HTR-8/SVneo (cell line): ENCODE results near the gene KLHL6.
"Not testable (repeated sequence)": the region's sequence is repeated elsewhere in the genome, so short reads cannot be mapped to it uniquely, and the experiment has no call there.

ENCODE experiments used
- DNase-seq: peaks from one replicate; pipeline ENCODE4 v3.0.0; 2011; ENCODE audit warnings: low spot score, mixed read lengths; ENCODE audit not compliant: insufficient read length
- FAIRE-seq: peaks from 2 replicates; lab custom pipeline; 2011; peaks lifted over from hg19 to GRCh38; lab: Jason Lieb, UNC

Gene KLHL6

DNA sequence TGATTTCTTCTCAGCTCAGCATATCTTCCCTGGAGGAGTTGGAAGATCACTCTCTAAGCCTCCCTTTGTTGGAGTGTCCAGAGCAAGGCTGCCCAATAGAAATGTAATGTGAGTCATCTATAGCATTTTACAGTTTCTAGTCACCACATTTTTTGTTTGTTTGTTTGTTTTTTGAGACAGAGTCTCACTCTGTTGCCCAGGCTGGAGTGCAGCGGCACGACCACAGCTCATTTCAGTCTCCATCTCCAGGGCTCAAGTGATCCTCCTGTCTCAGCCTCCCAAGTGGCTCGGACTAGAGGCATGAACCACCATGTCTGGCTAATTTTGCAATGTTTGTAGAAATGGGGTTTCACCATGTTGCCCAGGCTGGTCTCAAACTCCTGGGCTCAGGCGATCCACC is 21.3 kb downstream of the KLHL6 start:
- FAIRE-seq = no peak
- DNase-seq = no peak

DNA sequence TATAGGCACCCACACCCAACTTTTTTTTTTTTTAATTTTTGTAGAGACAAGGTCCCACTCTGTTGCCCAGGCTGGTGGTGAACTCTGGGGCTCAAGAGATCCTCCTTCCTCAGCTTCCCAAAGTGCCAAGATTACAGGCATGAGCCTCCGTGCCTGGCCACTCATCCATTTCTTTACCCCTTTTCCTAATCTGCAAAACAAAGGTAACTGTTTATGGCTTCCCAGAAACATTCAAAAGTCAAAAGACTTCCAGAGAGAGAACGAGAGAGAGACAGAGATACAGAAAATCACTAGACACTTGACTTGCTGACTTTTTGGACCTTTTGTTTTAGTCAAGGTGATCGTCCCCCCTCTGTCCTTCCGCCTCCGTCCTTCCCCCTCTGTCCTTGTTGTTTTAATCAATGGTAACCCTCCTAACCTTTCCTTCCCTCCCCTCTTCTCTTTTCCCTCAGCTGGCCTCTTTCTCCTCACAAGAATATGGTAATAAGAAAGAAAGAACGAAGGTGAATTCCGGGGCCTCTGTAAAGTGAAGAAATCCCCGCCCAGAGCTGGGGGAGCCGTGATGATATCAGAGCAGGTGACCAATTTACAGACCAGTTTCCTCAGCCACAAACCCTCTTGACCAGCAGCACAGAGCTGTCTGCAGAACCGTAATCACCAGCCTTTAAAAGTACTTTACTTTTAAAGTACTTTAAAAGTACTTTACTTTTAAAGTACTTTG is 21.9 kb downstream of the KLHL6 start:
- no peak for FAIRE-seq
- no peak for DNase-seq

DNA sequence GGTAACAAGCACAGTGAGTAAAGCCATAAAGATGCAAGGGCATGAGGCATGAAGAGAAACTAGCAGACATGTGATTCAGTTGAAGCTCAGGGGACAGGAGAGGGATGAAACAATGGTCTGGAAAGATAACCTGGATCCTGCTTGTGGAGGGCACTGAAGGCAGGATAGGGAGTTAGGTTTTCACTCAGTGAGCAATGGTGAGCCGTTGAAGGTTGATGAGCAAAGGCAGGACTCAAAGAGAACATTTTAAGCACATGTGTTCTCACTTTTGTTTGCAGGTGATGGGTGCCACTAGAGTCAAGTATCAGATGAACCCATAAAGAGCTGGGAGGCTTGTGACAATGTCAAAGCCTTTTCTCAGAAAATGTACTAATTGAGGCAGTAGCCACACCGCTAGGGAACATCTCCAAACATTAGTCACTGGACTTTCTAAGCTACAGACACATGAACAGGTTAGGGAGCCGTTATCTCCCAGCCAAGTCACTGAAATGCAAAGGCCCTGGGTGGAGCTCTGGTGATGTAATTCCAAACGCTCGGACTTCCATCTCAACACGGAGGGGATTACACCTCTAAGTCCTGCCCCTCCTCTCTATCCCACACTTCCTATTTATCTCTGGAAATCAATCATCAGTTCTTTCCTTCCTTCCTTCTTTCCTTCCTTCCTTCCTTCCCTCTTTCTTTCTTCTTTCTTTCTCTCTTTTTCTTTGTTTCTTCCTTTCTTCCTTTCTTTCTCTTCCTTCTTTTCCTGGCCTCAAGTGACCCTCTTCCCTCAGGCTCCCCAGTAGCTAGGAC is 22.7 kb downstream of the KLHL6 start:
- FAIRE-seq = no peak
- no peak for DNase-seq

DNA sequence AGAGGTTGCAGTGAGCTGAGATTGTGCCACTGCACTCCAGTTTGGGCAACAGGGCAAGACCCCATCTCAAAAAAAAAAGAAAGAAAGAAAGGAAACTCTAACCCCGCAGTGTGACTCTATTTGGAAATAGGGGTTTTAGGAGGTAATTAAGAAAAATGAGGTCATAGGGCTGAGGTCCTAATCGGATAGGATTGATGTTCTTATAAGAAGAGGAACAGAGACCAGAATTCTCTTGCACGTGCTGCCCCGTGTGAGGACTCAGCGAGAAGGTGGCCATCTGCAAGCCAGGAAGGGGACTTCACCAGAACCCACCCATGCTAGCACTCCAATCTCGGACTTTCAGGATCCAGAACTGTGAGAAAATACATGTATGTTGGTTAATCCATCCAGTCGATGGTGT is 25.8 kb downstream of the KLHL6 start:
- FAIRE-seq (no peak), DNase-seq (no peak)

DNA sequence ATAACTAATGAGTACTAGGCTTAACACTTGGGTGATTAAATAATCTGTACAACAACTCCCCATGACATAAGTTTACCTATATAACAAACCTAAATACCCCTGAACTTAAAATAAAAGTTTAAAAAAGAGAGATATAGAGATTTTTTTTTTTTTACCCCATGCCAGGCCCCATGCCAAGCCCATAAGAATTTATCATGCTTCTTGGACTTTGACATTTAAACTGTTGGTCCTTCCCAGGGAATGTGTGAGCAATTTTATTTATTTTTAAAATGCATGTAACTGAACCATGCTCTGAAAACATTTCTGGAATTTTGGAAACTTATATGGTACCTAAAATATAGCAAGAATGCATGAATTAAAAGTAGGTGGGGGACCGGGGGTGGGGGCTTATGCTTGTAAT is 26.3 kb downstream of the KLHL6 start:
- FAIRE-seq (no peak), DNase-seq (no peak)

DNA sequence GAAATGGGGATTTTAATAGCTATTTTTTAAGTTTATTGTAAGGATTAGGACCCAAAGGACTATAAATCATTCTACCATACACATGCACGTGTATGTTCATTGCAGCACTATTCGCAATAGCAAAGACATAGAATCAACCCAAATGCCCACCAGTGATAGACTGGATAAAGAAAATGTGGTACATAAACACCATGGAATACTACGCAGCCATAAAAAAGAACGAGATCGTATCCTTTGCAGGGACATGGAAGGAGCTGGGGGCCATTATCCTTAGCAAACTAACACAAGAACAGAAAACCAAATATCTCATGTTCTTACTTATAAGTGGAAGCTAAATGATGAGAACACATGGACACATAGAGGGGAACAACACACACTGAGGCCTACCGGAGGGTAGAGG is 26.7 kb downstream of the KLHL6 start:
- FAIRE-seq, DNase-seq: not testable (repeated sequence)

DNA sequence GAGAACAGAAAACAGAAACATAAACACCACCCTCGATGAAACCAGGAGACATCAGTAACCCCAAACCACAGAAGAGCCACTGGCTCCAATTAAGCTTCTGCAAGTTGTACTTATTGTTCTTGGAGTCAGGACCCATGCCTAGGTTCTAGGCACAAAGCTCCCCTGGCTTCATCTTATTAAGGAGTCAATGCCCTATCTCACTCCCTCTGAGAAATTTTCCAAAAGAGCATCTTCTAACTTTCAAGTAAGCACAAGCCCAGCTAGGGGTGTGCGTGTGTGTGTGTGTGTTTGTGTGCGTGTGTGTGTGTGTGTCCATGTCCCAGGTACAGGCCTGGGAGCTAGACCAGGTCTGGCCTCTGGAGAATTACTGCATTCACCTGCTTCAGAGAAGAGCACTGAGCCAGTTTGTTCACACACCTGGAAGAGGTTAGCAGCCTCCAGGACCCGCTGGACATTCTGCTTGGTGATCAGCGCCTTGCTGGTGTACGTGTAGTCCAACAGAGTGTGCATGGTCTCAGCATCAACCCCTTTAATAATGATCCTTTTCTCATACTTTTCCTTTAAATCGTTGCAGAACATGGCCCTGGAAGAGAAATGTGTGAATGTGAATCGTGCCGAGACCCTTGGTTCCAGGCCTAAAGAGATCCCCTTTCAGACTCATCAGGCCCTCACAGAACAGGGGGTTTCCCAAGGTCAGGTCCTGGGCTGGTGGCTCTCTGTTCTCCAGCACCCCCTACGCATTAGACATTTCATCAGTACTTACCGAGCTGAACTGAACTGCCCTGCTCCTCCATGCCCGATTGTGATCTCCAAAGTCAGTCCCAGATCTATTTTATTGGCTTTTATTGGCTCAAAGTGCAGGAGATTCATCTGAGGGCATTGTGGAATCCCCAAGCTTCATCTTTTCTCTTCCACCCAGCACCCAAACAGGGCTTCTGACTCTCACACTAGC is 27.8 kb downstream of the KLHL6 start:
- no peak for FAIRE-seq
- no peak for DNase-seq

DNA sequence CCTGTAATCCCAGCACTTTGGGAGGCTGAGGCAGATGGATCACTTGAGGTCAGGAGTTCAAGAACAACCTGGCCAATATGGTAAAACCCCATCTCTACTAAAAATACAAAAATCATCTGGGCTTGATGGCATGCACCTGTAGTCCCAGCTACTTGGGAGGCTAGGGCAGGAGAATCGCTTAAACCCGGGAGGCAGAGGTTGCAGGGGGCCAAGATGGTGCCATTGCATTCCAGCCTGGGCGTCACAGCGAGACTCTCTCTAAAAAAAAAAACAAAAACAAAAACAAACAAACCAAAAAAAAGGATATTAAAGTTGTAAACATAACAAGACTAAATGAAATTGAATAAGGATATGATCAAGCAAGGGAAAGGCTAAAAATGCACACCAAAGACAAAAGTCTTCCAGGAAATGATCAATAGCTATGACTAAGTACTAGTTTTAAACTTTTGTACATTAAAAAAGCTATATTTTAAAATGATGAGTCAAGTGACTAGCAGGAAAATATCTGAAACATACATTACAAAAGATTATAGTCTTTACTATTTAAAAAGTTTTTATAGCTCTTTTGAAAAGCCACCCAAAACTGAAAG is 28.6 kb downstream of the KLHL6 start:
- DNase-seq (no peak), FAIRE-seq (no peak)

DNA sequence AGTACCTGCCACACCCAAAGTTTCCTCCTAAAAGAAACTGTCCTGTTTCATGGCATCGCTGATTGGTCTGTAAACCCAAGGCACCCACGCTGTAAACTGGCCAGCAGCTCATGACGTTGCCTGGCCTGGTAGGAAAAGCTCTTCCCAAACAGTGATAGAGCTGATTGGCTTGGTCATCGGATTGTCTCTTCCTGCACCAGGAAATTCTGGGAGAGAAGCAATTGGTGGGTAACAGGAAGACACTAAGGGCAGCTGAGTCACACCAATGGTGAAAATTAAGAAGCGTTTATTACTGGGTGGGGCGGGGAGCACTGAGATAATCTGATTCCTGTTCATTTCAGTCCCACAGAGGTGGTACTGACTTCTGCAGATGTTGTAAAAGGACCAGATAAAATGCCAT is 31.0 kb downstream of the KLHL6 start:
- FAIRE-seq (no peak), DNase-seq (no peak)

DNA sequence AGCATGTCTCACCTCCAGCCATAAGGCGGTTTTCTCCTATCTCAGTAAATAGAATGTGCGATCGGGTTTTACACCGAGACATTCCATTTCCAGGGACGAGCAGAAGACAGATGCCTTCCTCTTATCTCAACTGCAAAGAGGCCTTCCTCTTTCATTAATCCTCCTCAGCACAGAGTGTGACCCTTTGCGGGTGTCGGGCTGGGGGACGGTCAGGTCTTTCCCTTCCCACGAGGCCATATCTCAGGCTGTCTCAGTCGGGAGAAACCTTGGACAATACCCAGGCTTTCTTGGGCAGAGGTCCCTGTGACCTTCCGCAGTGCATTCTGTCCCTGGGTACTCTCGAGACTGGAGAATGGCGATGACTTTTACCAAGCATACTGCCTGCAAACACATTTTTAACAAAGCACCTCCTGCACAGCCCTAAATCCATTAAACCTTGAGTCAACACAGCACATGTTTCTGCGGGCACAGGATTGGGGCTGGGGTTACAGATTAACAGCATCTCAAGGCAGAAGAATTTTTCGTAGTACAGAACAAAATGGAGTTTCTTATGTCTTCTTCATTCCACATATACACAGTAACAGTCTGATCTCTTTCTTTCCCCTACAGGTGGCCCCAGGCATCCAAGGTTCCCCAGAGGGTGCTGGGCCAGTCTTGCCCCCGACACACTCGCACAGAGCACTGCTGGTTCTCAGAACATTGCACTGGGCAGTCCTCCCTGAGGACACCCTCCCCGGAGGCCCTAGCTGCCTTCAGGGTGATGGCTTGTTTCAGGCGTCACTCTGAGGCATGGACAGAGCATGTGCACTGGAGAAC is 34.6 kb downstream of the KLHL6 start:
- not testable (repeated sequence) for FAIRE-seq, DNase-seq

DNA sequence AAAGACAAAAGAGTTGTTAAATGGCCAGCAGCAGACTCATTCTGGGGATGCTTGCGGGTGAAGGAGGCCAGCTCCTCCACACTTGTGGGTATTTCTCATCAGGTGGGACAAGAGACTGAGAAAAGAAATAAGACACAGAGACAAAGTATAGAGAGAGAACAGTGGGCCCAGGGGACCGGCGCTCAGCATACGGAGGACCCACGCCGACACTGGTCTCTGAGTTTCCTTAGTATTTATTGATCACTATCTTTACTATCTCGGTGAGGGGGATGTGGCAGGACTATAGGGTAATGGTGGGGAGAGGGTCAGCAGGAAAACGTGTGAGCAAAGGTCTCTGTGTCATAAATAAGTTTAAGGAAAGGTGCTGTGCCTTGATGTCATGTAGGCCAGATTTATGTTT is 35.2 kb downstream of the KLHL6 start:
- FAIRE-seq = not testable (repeated sequence)

DNA sequence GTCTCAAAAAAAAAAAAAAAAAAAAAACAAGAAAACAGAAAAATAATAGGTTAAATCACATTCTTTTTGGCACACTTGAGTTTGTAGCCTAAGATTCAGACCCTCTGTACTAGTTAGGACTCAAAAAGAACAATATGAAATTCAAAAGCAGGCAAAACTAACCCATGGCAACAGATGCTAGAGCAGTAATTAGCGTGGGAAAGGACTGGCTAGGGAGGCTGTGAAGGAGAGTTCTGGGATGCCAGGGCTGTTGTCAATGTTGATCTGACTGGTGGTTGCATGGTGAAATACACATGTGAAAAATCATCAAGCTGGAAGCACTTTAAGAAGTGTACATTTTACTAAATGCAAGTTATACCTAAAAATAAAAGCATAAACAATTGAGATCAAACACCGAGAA is 35.6 kb downstream of the KLHL6 start:
- FAIRE-seq = no peak
- no peak for DNase-seq

More for the DNA sequence above, 35.2 kb downstream of the KLHL6 start:
- not testable (repeated sequence) for DNase-seq

DNA sequence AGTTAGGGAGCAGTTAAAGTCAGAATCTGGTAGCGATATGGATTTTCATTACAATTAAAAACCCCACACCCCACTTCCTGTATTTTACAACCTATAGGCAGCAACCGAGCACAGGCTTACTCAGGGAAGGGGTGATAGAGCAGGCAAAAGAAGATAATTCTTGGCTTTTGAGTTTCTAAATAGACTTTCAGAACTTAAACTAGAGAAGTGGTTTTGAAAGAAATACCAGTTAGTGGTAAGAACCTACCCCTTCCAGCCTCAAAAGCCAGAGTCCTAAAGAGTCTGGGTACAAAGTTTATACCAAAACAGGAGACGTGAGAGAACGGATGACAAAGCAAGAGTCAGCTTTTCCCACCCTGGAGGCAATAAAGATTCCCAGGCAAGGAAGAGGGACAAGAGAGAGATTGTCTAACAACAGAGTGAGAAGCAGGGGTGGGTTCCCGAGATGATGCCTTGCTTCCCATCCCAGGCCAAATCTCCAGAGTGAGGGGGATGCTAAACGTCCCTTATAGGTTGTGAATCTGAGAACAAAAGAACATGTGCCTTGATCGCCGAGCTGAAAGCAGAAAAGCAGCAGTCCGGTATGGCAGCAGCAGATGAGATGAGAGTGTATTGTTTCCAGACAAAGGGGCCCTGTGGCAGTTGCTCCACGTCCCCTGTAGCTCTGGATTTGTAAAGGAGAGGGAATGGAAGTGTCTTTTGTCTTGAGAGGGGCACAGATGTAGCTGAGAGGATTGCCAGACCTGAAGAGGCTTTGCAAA is 36.8 kb downstream of the KLHL6 start:
- no peak for DNase-seq
- no peak for FAIRE-seq

DNA sequence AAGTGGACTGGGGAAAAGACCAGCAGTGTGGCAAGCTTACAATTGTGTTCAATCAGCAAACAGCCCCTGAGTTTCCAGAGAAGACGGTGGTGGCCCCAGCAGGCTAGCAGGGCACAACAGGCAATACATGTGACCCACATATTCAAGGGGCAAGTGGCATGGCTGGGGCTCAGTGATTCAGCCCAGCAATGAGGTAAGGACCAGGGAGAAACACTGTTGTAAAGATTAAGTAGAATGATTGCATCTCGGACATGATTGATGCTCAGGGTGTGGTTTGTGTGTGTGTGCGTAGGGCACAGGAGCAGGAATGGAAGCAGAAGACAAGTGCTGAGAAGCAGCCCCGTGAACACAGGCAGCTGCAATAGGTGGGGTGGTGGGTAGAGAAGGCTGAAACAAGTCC is 37.9 kb downstream of the KLHL6 start:
- FAIRE-seq = no peak

DNA sequence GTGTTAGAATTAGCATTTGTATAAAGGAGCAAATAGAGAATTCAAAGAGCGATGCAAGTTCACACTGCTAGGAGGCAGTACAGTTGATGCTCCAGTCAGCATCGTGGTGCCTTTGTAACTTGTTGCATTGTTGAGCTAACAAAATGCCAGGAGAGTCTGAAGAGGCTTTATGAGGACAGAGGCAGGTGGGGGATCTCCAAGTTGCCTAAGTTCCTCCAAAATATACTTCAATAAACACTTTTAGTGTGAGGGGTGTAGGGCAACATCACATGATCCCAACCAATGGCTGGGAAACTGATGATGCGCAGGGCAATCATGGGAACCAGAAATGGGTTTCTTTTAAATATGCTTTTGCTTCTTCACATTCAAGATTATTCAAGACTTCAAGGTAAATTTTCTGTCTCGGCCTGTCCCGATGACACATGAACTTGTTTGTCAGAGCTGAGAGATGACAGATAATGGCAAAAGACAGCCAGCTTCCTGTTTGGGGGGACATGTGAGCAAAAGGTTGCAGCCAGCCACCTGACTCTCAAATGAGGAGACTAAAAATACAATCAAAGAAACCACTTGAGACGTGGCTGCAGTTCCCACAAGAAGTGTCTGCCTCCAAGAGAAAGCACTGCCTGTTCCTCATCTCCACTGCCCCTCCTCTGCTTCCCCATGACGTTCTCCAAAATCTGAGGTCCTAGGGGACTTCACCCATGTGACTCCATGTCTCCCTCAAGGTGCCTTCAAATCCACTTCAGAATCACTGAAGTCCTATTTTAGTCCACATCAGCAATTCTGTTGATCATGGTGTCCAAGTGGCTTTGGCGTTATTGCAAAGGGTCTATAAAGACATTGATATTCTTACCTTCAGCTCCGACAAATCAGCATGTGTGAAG is 39.3 kb downstream of the KLHL6 start:
- no peak for DNase-seq
- FAIRE-seq = no peak

More for the DNA sequence above, 37.9 kb downstream of the KLHL6 start:
- no peak for DNase-seq

DNA sequence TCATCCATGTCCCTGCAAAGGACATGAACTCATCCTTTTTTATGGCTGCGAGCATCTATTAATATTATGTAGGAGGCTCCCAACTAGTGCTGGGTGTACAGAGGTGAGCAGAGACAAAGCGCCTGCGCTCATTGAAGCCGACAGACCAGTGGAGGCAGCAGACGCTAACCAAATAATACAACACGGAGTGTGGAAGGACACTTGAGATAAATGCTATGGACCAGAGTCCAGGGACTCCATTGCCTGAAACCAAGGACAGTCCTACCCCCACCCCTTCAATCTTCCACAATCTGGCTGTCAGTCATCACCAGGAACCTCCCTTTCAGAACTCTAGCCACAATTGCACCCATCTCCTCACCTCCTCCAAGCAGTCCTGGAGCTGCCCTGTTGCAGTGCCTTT is 41.5 kb downstream of the KLHL6 start:
- no peak for FAIRE-seq
- DNase-seq = no peak

DNA sequence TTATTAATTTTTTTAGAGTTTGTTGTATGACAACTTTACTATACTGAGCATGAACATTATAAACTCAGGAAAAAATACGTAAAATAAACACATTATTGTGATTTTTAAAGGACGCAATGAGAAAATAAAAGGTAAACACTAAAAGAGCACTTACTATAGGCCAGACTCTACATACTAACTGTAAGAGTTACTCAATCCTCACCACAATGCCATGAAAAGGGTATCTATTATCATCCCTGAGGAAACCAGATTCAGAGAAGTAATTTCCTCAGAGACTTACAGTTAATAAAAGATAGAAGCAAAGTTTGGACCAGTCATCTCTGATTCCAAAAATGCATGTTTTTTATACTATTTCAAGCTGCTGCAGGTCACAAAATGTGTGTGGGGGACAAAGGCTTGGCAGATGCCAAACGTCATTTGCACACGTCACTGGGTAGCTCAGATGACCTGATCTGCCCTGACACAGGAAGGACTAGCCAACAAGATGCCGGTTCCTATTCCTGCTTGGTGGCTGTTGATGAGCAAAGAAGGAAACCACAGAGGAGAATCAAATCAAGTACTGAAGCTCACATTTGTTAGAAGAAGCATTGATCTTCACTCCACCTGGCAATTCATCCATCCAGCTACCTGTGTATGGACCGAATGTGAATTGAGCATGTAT is 42.3 kb downstream of the KLHL6 start:
- DNase-seq = no peak
- FAIRE-seq = no peak
